Aortic smooth muscle cell (primary cell): ENCODE data around the gene ZNF394. TPM values are rescaled to one million over a fixed set of nuclear protein-coding genes. Genes with fewer than 3 reads are reported as not detected.

Experiments used
- total RNA-seq: library from RNA; depleted of rRNA; stranded (reverse); fragments of >200 nt; gene quantifications from 2 replicates; pipeline ENCODE4 v1.2.3, GENCODE V29; 2014

ZNF394 gene
- 26.2 TPM in 2 replicates for total RNA-seq

GRCh38 chr7:99499721-99500636 lies at the start of gene ZNF394:
Gene ZNF394 (minus strand): TSS chr7:99500281. CDS start chr7:99500093, 188 bp downstream.

DNA sequence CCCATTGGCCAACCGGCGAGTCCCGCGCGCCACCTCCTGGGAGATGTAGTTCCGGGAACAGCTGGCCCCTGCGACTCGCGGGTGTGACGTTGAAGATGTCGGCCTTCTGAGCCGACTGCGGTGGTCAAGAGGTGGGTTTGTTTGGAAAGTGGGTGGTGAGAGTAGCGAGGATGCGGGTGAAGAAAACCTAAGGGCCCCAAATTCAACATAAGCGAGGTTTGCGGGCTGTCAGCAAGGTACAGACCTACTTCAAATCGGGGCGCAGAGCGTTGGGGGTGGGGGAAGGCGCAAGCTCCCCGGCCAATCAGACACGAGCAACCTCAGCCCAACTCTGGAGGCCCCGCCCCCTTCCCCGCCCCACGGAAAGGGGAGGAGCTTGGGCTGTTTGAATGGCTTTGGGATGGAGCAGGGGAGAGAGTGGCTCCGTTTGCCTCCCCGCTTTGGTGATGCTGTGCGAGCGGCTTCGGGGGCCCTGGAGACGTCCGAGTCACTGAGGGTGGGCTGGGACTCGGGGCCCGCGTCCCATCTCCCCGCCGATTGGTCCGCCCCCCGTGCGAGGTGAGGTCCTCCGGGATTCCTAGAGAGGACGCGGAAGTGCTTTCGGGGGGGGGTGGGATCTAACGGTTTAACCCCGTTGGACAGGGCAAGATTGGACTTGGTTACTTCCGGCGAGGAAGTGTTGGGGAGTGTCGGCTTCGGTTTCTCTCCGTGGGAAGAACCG lies 4.7 kb upstream of the ZNF394 start, which contains the start of gene ZKSCAN5:
Gene ZKSCAN5, plus strand, starts transcription at position 60 of the 721 bp plus-strand sequence. CDS start 1,383 bp downstream, outside the sequence.

GRCh38 chr7:99472561-99473314 lies 27.3 kb downstream of the ZNF394 start, which contains the start of gene ZNF789:
Gene ZNF789 (plus strand): TSS chr7:99472890. CDS start chr7:99476457, 3,567 bp downstream.

Other genes starting within 250 kb of the ZNF394 start
- not detected in 2 replicates for gene MYH16, start 227.4 kb downstream of the ZNF394 start, total RNA-seq
- gene ARPC1A, start 174.4 kb downstream of the ZNF394 start, total RNA-seq, result 241 and 242 TPM in 2 replicates
- 818 and 938 TPM in 2 replicates for gene ARPC1B, start 125.6 kb downstream of the ZNF394 start, total RNA-seq
- gene PDAP1, start 91.7 kb downstream of the ZNF394 start, total RNA-seq, result 45.3 and 47.7 TPM in 2 replicates
- gene BUD31, start 91.3 kb downstream of the ZNF394 start, total RNA-seq, result 153 and 167 TPM in 2 replicates
- gene PTCD1, start 61.5 kb downstream of the ZNF394 start, total RNA-seq, result 5.0 and 6.7 TPM in 2 replicates
- 17.2 and 18.4 TPM in 2 replicates for gene CPSF4, start 61.3 kb downstream of the ZNF394 start, total RNA-seq
- 310 and 525 TPM in 2 replicates for gene ATP5MF, start 34.1 kb downstream of the ZNF394 start, total RNA-seq
- 5.3 and 7.2 TPM in 2 replicates for gene ZNF789, start 27.4 kb downstream of the ZNF394 start, total RNA-seq
- gene ZKSCAN5, start 4.4 kb upstream of the ZNF394 start, total RNA-seq, result 11.6 and 11.8 TPM in 2 replicates
- gene FAM200A, start 51.8 kb upstream of the ZNF394 start, total RNA-seq, result 4.8 and 5.2 TPM in 2 replicates
- 44.4 and 51.4 TPM in 2 replicates for gene ZNF655, start 58.4 kb upstream of the ZNF394 start, total RNA-seq
- gene TMEM225B, start 98.0 kb upstream of the ZNF394 start, total RNA-seq, result 0.62 and 2.4 TPM in 2 replicates
- gene ZSCAN25, start 116.7 kb upstream of the ZNF394 start, total RNA-seq, result 8.8 and 10.3 TPM in 2 replicates
- gene CYP3A5, start 179.7 kb upstream of the ZNF394 start, total RNA-seq, result not detected in 2 replicates
- not detected in 2 replicates for gene CYP3A7, start 234.9 kb upstream of the ZNF394 start, total RNA-seq